IMR-90 (cell line): ENCODE measurements around the gene DERA.
"Not testable (repeated sequence)": the region's sequence is repeated elsewhere in the genome, so short reads cannot be mapped to it uniquely, and the experiment has no call there.

Experiments used
- CTCF ChIP-seq: conservative IDR thresholded peaks from 2 replicates; pipeline ENCODE4 v1.5.1; 2012; ENCODE audit warnings: mild to moderate bottlenecking, low read depth, low read length, improper control_type of control experiment
- POLR2A ChIP-seq: IDR thresholded peaks from 2 replicates; pipeline ENCODE4 v1.6.1; 2012; ENCODE audit warnings: mild to moderate bottlenecking, low read depth, low read length
- USF2 ChIP-seq: fragments of 150-350 bp; IDR thresholded peaks from 2 replicates; pipeline ENCODE4 v1.6.1; 2017; ENCODE audit warnings: mild to moderate bottlenecking, antibody characterized with exemption, low read length, low read depth

GRCh38 chr12:16014394-16014793, 103.3 kb downstream of the DERA start:
- TF ChIP-seq CTCF, USF2, POLR2A: not testable (repeated sequence)
